HCT116 (cell line): ENCODE measurements around the gene SORCS2. TPM values are rescaled to one million over a fixed set of nuclear protein-coding genes. Genes with fewer than 3 reads are reported as not detected.

Experiments
- ATAC-seq: fragments of 200-7000 bp; cut with Tn5 transposase; 2 replicates; pipeline ENCODE4 v1.9.1; 2020; ENCODE audit warnings: mild to moderate bottlenecking, moderate library complexity
- BruUV-seq: library from RNA; stranded (reverse); fragments of 400-500 nt; replicated peaks from 2 replicates; lab custom pipeline; 2021; lab: Mats Ljungman, UMichigan
- CTCF ChIA-PET: fragments of 300-600 bp; sonication (Branson Sonifier 250); formaldehyde crosslinking; loops from one replicate; lab custom pipeline; 2021; ENCODE audit warnings: antibody characterized with exemption; lab: Charles Lee
- POLR2A ChIA-PET: fragments of 300-600, 350-600 bp; sonication (Branson Sonifier 250); formaldehyde crosslinking; loops from one replicate; lab custom pipeline; 2021; ENCODE audit warnings: antibody characterized with exemption; lab: Charles Lee
- RAD21 ChIA-PET, 2 experiments: fragments of 300-600 bp; sonication (Branson Sonifier 250); formaldehyde crosslinking; loops; one replicate each; lab custom pipeline; 2023; ENCODE audit warnings: low total read pairs in 2 of 2; ENCODE audit not compliant: uncharacterized antibody in 2 of 2, unreplicated experiment in 2 of 2, low non-redundant PET in 1 of 2; lab: Charles Lee
- DNase-seq: peaks from one replicate; pipeline ENCODE4 v3.0.0-alpha.2; 2010; ENCODE audit warnings: low read depth, low spot score
- H2AFZ ChIP-seq: fragments of 200-600 bp; shearing (Covaris generic), sonication (generic); 2 replicates; pipeline ENCODE4 v1.6.1; 2017; ENCODE audit warnings: low read depth, mixed run types, mixed read lengths, antibody characterized with exemption, low read length; ENCODE audit not compliant: poor library complexity, severe bottlenecking
- H3K27ac ChIP-seq: 2 replicates; pipeline ENCODE4 v1.5.1; 2012; ENCODE audit warnings: low read depth, low read length
- H3K27me3 ChIP-seq: fragments of 200-600 bp; sonication (generic); 2 replicates; pipeline ENCODE4 v1.6.1; 2016; ENCODE audit warnings: mixed run types, low read length, mixed read lengths; ENCODE audit not compliant: insufficient read depth
- H3K36me3 ChIP-seq, 2 experiments: fragments of 200-500 bp in 1 of 2; fragments of 200-600 bp in 1 of 2; sonication (Bioruptor generic) in 1 of 2; sonication (generic) in 1 of 2; 2 replicates each; pipeline versions ENCODE4 v1.5.1 to v1.6.1; 2014 to 2016; ENCODE audit warnings: low read length in 2 of 2, inconsistent platforms in 1 of 2, mixed read lengths in 1 of 2, mixed run types in 1 of 2; ENCODE audit not compliant: insufficient read depth in 2 of 2, control insufficient read depth in 1 of 2
- H3K4me1 ChIP-seq, 2 experiments: fragments of 200-600 bp in 1 of 2; sonication (generic) in 1 of 2; 2 replicates each; pipeline versions ENCODE4 v1.5.1 to v1.6.1; 2012 to 2017; ENCODE audit warnings: low read length in 2 of 2, inconsistent platforms in 1 of 2, mild to moderate bottlenecking in 1 of 2, mixed read lengths in 1 of 2, mixed run types in 1 of 2, moderate library complexity in 1 of 2; ENCODE audit not compliant: insufficient read depth in 2 of 2, control insufficient read depth in 1 of 2
- H3K4me2 ChIP-seq: fragments of 200-600 bp; sonication (generic); 2 replicates; pipeline ENCODE4 v1.6.1; 2017; ENCODE audit warnings: mixed run types, low read length, mixed read lengths
- H3K4me3 ChIP-seq, 2 experiments: fragments of 200-600 bp in 1 of 2; sonication (generic) in 1 of 2; replicated peaks in 1 of 2; 2 replicates each; pipeline ENCODE4 v1.5.1; 2011 to 2016; ENCODE audit warnings: low read length in 2 of 2, control low read depth in 1 of 2, low read depth in 1 of 2, mild to moderate bottlenecking in 1 of 2, mixed read lengths in 1 of 2, mixed run types in 1 of 2
- H3K79me2 ChIP-seq: fragments of 200-600 bp; sonication (generic); 2 replicates; pipeline ENCODE4 v1.6.1; 2017; ENCODE audit warnings: mild to moderate bottlenecking, mixed run types, low read length, moderate library complexity, mixed read lengths; ENCODE audit not compliant: insufficient read depth
- H3K9ac ChIP-seq: fragments of 200-600 bp; sonication (generic); 2 replicates; pipeline ENCODE4 v1.6.1; 2016; ENCODE audit warnings: low read length, mixed read lengths
- H3K9me2 ChIP-seq: fragments of 200-600 bp; sonication (generic), shearing (Covaris generic); 2 replicates; pipeline ENCODE4 v1.6.1; 2017; ENCODE audit warnings: mixed run types, mild to moderate bottlenecking, moderate library complexity; ENCODE audit not compliant: insufficient read depth
- H3K9me3 ChIP-seq, 2 experiments: fragments of 200-500 bp in 1 of 2; fragments of 200-600 bp in 1 of 2; sonication (Bioruptor generic) in 1 of 2; sonication (generic) in 1 of 2; 2 replicates each; pipeline ENCODE4 v1.6.1; 2014 to 2017; ENCODE audit warnings: low read length in 2 of 2, mixed read lengths in 2 of 2, inconsistent platforms in 1 of 2, low read depth in 1 of 2, mild to moderate bottlenecking in 1 of 2, mixed run types in 1 of 2, moderate library complexity in 1 of 2; ENCODE audit not compliant: control insufficient read depth in 1 of 2, insufficient read depth in 1 of 2
- H4K20me1 ChIP-seq: fragments of 200-600 bp; sonication (generic), shearing (Covaris generic); 2 replicates; pipeline ENCODE4 v1.6.1; 2017; ENCODE audit warnings: mixed run types, mild to moderate bottlenecking, moderate library complexity; ENCODE audit not compliant: insufficient read depth
- ATF3 ChIP-seq: IDR thresholded peaks from 2 replicates; pipeline ENCODE4 v1.6.1; 2012
- CEBPB ChIP-seq: IDR thresholded peaks from 2 replicates; pipeline ENCODE4 v1.6.1; 2012; ENCODE audit warnings: low read depth
- EGR1 ChIP-seq: IDR thresholded peaks from 2 replicates; pipeline ENCODE4 v1.6.1; 2012; ENCODE audit warnings: low read depth
- EZH2phosphoT487 ChIP-seq: fragments of 200-600 bp; IDR thresholded peaks from 2 replicates; pipeline ENCODE4 v1.6.1; 2018; ENCODE audit warnings: antibody characterized with exemption, borderline replicate concordance
- FOSL1 ChIP-seq: IDR thresholded peaks from 2 replicates; pipeline ENCODE4 v1.6.1; 2012; ENCODE audit warnings: low read depth
- POLR2AphosphoS5 ChIP-seq: IDR thresholded peaks from 2 replicates; pipeline ENCODE4 v1.6.1; 2011; ENCODE audit warnings: mild to moderate bottlenecking, low read depth, low read length, moderate library complexity
- RAD21 ChIP-seq: IDR thresholded peaks from 2 replicates; pipeline ENCODE4 v1.6.1; 2012; ENCODE audit warnings: low read depth, mild to moderate bottlenecking
- REST ChIP-seq: IDR thresholded peaks from 2 replicates; pipeline ENCODE4 v1.6.1; 2012; ENCODE audit warnings: low read depth
- SRF ChIP-seq: IDR thresholded peaks from 2 replicates; pipeline ENCODE4 v1.6.1; 2012; ENCODE audit warnings: low read depth
- TCF7L2 ChIP-seq: IDR thresholded peaks from 2 replicates; pipeline ENCODE4 v1.7.0; 2011; ENCODE audit warnings: borderline replicate concordance, inconsistent platforms; ENCODE audit not compliant: insufficient read depth, insufficient read length; ENCODE audit errors: extremely low read depth
- ZBTB33 ChIP-seq: IDR thresholded peaks from 2 replicates; pipeline ENCODE4 v1.6.1; 2011; ENCODE audit warnings: mild to moderate bottlenecking, low read length, moderate library complexity; ENCODE audit not compliant: insufficient replicate concordance; ENCODE audit errors: extremely low read depth
- ZFX ChIP-seq: fragments of 450-650 bp; IDR thresholded peaks from 2 replicates; pipeline ENCODE4 v1.6.1; 2017
- intact Hi-C: fragments of 100-400 bp; cut with micrococcal nuclease; formaldehyde crosslinking; loops from 2 replicates; pipeline ENCODE4 v1.10.0; 2022
- total RNA-seq: library from RNA; stranded (reverse); gene quantifications from one replicate; pipeline ENCODE4 v1.2.1, GENCODE V29; 2021; ENCODE audit not compliant: unreplicated experiment

The SORCS2 gene
- total RNA-seq, 1 experiment from 2014 or later = 0.37 TPM

DNA sequence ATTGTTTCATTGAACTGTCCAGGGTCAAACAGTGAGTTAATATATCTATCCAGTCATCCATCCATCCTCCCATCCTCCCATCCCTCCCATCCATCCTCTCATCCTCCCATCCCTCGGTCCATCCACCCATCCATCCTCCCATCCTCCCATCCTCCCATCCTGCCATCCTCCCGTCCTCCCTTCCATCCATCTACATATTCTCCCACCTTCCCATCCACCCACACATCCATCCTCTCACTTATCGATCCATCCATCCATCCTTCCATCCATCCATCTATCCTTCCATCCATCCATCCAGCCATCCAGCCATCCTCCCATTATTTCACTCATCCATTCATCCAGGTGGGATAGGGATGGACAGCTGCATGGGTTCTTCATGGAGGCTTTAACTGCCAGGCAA is 277.8 kb downstream of the SORCS2 start:
- no peak overlapping the region for H3K27ac ChIP-seq
- ChIA-PET RAD21 (no interaction called here), CTCF (no interaction called here), POLR2A (no interaction called here)
- no peak overlapping the region for H3K4me3 ChIP-seq
- H4K20me1 ChIP-seq = no peaks in the 10 kb centered on the region
- no peak overlapping the region for H2AFZ ChIP-seq
- no peak overlapping the region for H3K4me2 ChIP-seq
- DNase-seq (no peak), ATAC-seq (no peak)
- no peaks in the 10 kb centered on the region for H3K9me2 ChIP-seq
- intact Hi-C loops = no loop called here
- peaks cover 21% of the 10 kb centered on the region for H3K27me3 ChIP-seq
- no TSS peak for BruUV-seq
- H3K36me3 ChIP-seq = no peaks in the 10 kb centered on the region
- TF ChIP-seq EGR1 = no peak
- no peak for TF ChIP-seq SRF
- TF ChIP-seq CEBPB = no peak
- TF ChIP-seq ZFX = no peak
- no peak for TF ChIP-seq TCF7L2
- no peak for TF ChIP-seq POLR2AphosphoS5
- TF ChIP-seq FOSL1 = no peak
- TF ChIP-seq EZH2phosphoT487 = no peak
- no peaks in the 10 kb centered on the region for H3K4me1 ChIP-seq
- no peak overlapping the region for H3K9ac ChIP-seq
- H3K9me3 ChIP-seq = no peaks in the 10 kb centered on the region
- no peaks in the 10 kb centered on the region for H3K79me2 ChIP-seq

DNA sequence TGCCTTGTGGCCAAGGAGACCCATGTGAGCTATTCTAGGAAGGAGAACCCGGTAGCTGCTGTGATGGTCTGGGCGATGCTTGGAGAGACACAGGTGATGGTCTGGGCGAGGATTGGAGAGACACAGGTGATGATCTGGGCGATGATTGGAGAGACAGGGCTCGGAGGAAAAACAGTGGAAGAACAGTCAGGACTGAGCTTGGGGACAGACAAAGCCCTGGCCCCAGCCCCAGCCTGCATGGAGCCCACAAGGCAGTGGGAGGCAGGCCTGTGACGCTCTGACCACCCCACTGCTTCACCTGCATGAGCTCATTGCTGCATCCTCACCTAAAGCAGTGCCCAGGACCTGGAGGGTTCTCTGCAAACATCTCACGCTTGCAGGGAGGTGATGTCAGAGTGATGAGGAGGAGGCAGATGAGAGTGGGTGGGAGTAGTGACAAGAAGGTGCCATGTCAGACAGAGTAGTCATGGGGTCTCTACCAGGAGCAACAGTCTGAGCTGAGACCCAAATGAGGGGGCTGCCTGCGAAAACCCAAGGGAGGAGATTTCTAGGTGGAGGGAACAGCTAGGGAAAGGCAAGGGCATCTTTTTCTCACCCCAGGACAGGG is 278.3 kb downstream of the SORCS2 start:
- no peaks in the 10 kb centered on the region for H3K4me1 ChIP-seq

More for the DNA sequence above, 278.3 kb downstream of the SORCS2 start:
- Histone ChIP-seq H3K79me2 (no peaks in the 10 kb centered on the region), H3K9me2 (no peaks in the 10 kb centered on the region), H3K36me3 (no peaks in the 10 kb centered on the region), H3K27ac (no peak overlapping the region), H3K9me3 (no peaks in the 10 kb centered on the region), H3K27me3 (peaks cover 21% of the 10 kb centered on the region), H3K4me3 (no peak overlapping the region), H3K9ac (no peak overlapping the region), H4K20me1 (no peaks in the 10 kb centered on the region), H3K4me2 (no peak overlapping the region), H2AFZ (no peak overlapping the region)
- POLR2A ChIA-PET = no interaction called here
- TF ChIP-seq REST (no peak), RAD21 (no peak), ATF3 (no peak), SRF (no peak), ZBTB33 (no peak), TCF7L2 (no peak)
- DNase-seq = no peak
- BruUV-seq = no TSS peak
- intact Hi-C loops = no loop called here
- no peak for ATAC-seq
- CTCF ChIA-PET = no interaction called here
- RAD21 ChIA-PET = no interaction called here
